ENCODE data around the gene MRPS25.

Gene MRPS25

GRCh38 chr3:15097891-15098290, 32.8 kb upstream of the MRPS25 start:
- in situ Hi-C loops (cut with MboI; ENCODE audit: low sequenced_read_pairs, unreplicated experiment) = no loop called here
- no peak for TF ChIP-seq CTCF (IDR thresholded peaks at IDR 0.05; ENCODE audit: borderline replicate concordance, control extremely low read depth, extremely low read depth, insufficient read depth, missing control alignments)
- no peak for DNase-seq (ENCODE audit: low spot score)

GRCh38 chr3:15096046-15096445, 30.9 kb upstream of the MRPS25 start:
- no peak for DNase-seq (ENCODE audit: low spot score)
- in situ Hi-C loops (cut with MboI; ENCODE audit: low sequenced_read_pairs, unreplicated experiment) = no loop called here
- TF ChIP-seq CTCF (IDR thresholded peaks at IDR 0.05; ENCODE audit: borderline replicate concordance, control extremely low read depth, extremely low read depth, insufficient read depth, missing control alignments) = no peak

GRCh38 chr3:15094187-15094875, 29.2 kb upstream of the MRPS25 start:
- in situ Hi-C loops (cut with MboI; ENCODE audit: low sequenced_read_pairs, unreplicated experiment) = no loop called here
- DNase-seq (ENCODE audit: low spot score) = no peak

GRCh38 chr3:15092686-15093085, 27.6 kb upstream of the MRPS25 start:
- no peak for DNase-seq (ENCODE audit: low spot score)
- in situ Hi-C loops (cut with MboI; ENCODE audit: low sequenced_read_pairs, unreplicated experiment) = no loop called here
- no peak for TF ChIP-seq CTCF (IDR thresholded peaks at IDR 0.05; ENCODE audit: borderline replicate concordance, control extremely low read depth, extremely low read depth, insufficient read depth, missing control alignments)

More at GRCh38 chr3:15094187-15094875, 29.2 kb upstream of the MRPS25 start:
- TF ChIP-seq CTCF (IDR thresholded peaks at IDR 0.05; ENCODE audit: borderline replicate concordance, control extremely low read depth, extremely low read depth, insufficient read depth, missing control alignments) = no peak

- in situ Hi-C loops (cut with MboI; ENCODE audit: low sequenced_read_pairs, unreplicated experiment) = no loop called here
- DNase-seq (ENCODE audit: low spot score) = no peak
- TF ChIP-seq CTCF (IDR thresholded peaks at IDR 0.05; ENCODE audit: borderline replicate concordance, control extremely low read depth, extremely low read depth, insufficient read depth, missing control alignments) = no peak
Measured at GRCh38 chr3:15091575-15091974, 26.5 kb upstream of the MRPS25 start.

GRCh38 chr3:15089201-15089600, 24.1 kb upstream of the MRPS25 start:
- in situ Hi-C loops (cut with MboI; ENCODE audit: low sequenced_read_pairs, unreplicated experiment) = no loop called here

More at GRCh38 chr3:15089201-15089600, 24.1 kb upstream of the MRPS25 start:
- no peak for DNase-seq (ENCODE audit: low spot score)
- no peak for TF ChIP-seq CTCF (IDR thresholded peaks at IDR 0.05; ENCODE audit: borderline replicate concordance, control extremely low read depth, extremely low read depth, insufficient read depth, missing control alignments)
